Measurements from ENCODE around the gene PNKP. TPM values are rescaled to one million over a fixed set of nuclear protein-coding genes. Genes with fewer than 3 reads are reported as not detected.

The PNKP gene
- total RNA-seq, 1 donor = 77.6 TPM

- no peak for DNase-seq (ENCODE audit: low read depth in 2 of 3, low spot score in 2 of 3)
These were observed 5.6 kb downstream of the PNKP start for GRCh38 chr19:49861541-49862378.

GRCh38 chr19:49861107-49861506 lies 6.3 kb downstream of the PNKP start:
- no peak for DNase-seq (ENCODE audit: low read depth in 2 of 3, low spot score in 2 of 3)

GRCh38 chr19:49860336-49861102 lies 6.9 kb downstream of the PNKP start:
- DNase-seq (ENCODE audit: low read depth in 2 of 3, low spot score in 2 of 3) = no peak

GRCh38 chr19:49859682-49860335 lies 7.6 kb downstream of the PNKP start:
- no peak for DNase-seq (ENCODE audit: low read depth in 2 of 3, low spot score in 2 of 3)

GRCh38 chr19:49858088-49858985 lies 9.0 kb downstream of the PNKP start:
- DNase-seq (ENCODE audit: low read depth in 2 of 3, low spot score in 2 of 3) = no peak

- no peak for DNase-seq (ENCODE audit: low read depth in 2 of 3, low spot score in 2 of 3)
These were observed 9.6 kb downstream of the PNKP start for GRCh38 chr19:49857838-49858087.

- no peak for DNase-seq (ENCODE audit: low read depth in 2 of 3, low spot score in 2 of 3)
These were observed 10.1 kb downstream of the PNKP start for GRCh38 chr19:49857061-49857837.

GRCh38 chr19:49856574-49857021 lies 10.8 kb downstream of the PNKP start:
- DNase-seq (ENCODE audit: low read depth in 2 of 3, low spot score in 2 of 3) = no peak

GRCh38 chr19:49855676-49856573 lies 11.5 kb downstream of the PNKP start:
- no peak for DNase-seq (ENCODE audit: low read depth in 2 of 3, low spot score in 2 of 3)

- no peak for DNase-seq (ENCODE audit: low read depth in 2 of 3, low spot score in 2 of 3)
These were observed 12.1 kb downstream of the PNKP start for GRCh38 chr19:49855277-49855675.

- no peak for DNase-seq (ENCODE audit: low read depth in 2 of 3, low spot score in 2 of 3)
These were observed 12.8 kb downstream of the PNKP start for GRCh38 chr19:49854378-49855263.

GRCh38 chr19:49853852-49854377 lies 13.5 kb downstream of the PNKP start:
- DNase-seq (ENCODE audit: low read depth in 2 of 3, low spot score in 2 of 3) = no peak

GRCh38 chr19:49852631-49853126 lies 14.7 kb downstream of the PNKP start:
- no peak for DNase-seq (ENCODE audit: low read depth in 2 of 3, low spot score in 2 of 3)

GRCh38 chr19:49851456-49852259 lies 15.7 kb downstream of the PNKP start:
- DNase-seq (ENCODE audit: low read depth in 2 of 3, low spot score in 2 of 3) = peak in 1 of 3 donors; percentile 29

GRCh38 chr19:49850487-49851342 lies 16.7 kb downstream of the PNKP start, which contains the start of gene PTOV1:
Gene PTOV1, plus strand, starts transcription at chr19:49851159.
- peak; percentile 77 to 94 (median 90) for DNase-seq (ENCODE audit: low read depth in 2 of 3, low spot score in 2 of 3)

GRCh38 chr19:49850221-49850486 lies 17.2 kb downstream of the PNKP start:
- no peak for DNase-seq (ENCODE audit: low read depth in 2 of 3, low spot score in 2 of 3)

All from hematopoietic multipotent progenitor cell (in vitro differentiated cells).